Upper lobe of left lung (tissue), 4 donors: ENCODE measurements around the gene STX1A.

Experiments
- CTCF ChIP-seq, 6 experiments: fragments of 450-650 bp in 4 of 6; fragments of 200-600 bp in 2 of 6; sonication (generic) in 2 of 6; IDR thresholded peaks; one replicate each; pipeline ENCODE4 v1.5.1; 2016 to 2019; ENCODE audit warnings: antibody characterized with exemption in 6 of 6
- EP300 ChIP-seq, 4 donors: sonication (generic); formaldehyde crosslinking; IDR thresholded peaks; one replicate each; pipeline ENCODE4 v1.5.1; 2017; ENCODE audit warnings: antibody characterized with exemption in 4 of 4, control low read depth in 2 of 4

- TF ChIP-seq EP300 (IDR thresholded peaks at IDR 0.05) (no peak), CTCF (IDR thresholded peaks at IDR 0.05) (no peak)
These were observed 59.5 kb downstream of the STX1A start for GRCh38 chr7:73659983-73660382.
